T-helper 1 cell treated with Interleukin-12 subunit alpha and Interleukin-12 subunit beta and Interleukin-4 antibody, amounts not matched to agents 30 ng/mL and 1 ng/mL, for 36 hours (primary cell): ENCODE results near the gene ZNF420. TPM values are rescaled to one million over a fixed set of nuclear protein-coding genes. Genes with fewer than 3 reads are reported as not detected.

Experiments used
- intact Hi-C: fragments of 100-400 bp; cut with micrococcal nuclease; formaldehyde crosslinking; loops from one replicate; pipeline ENCODE4 v1.15.1; 2024
- total RNA-seq: library from RNA; stranded (reverse); gene quantifications from 2 replicates; pipeline ENCODE4 v1.2.3, GENCODE V29; 2022

Gene ZNF420
- total RNA-seq, 1 donor from 2014 or later = 14.9 TPM

GRCh38 chr19:37136111-37136510, 57.9 kb downstream of the ZNF420 start:
- intact Hi-C loops = no loop called here

- intact Hi-C loops = no loop called here
Measured at GRCh38 chr19:37148214-37148613, 70.0 kb downstream of the ZNF420 start.

DNA sequence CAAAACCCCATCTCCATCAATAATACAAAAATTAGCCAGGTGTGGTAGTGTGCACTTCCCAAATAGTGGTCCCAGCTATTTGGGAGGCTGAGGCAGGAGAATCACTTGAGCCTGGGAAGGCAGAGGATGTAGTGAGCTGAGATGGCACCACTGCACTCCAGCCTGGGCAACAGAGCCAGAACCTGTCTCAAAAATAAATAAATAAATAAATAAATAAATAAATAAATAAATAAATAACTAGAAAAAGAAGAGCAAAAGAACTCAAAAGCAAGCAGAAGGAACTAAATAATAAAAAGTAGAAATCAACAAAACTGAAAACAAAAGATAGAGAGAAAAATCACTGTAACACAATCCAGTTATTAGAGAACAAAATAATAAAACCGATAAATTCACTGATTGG, 81.9 kb downstream of the ZNF420 start:
- intact Hi-C loops = no loop called here

- intact Hi-C loops = no loop called here
Measured at GRCh38 chr19:37165635-37166034, 87.4 kb downstream of the ZNF420 start.

DNA sequence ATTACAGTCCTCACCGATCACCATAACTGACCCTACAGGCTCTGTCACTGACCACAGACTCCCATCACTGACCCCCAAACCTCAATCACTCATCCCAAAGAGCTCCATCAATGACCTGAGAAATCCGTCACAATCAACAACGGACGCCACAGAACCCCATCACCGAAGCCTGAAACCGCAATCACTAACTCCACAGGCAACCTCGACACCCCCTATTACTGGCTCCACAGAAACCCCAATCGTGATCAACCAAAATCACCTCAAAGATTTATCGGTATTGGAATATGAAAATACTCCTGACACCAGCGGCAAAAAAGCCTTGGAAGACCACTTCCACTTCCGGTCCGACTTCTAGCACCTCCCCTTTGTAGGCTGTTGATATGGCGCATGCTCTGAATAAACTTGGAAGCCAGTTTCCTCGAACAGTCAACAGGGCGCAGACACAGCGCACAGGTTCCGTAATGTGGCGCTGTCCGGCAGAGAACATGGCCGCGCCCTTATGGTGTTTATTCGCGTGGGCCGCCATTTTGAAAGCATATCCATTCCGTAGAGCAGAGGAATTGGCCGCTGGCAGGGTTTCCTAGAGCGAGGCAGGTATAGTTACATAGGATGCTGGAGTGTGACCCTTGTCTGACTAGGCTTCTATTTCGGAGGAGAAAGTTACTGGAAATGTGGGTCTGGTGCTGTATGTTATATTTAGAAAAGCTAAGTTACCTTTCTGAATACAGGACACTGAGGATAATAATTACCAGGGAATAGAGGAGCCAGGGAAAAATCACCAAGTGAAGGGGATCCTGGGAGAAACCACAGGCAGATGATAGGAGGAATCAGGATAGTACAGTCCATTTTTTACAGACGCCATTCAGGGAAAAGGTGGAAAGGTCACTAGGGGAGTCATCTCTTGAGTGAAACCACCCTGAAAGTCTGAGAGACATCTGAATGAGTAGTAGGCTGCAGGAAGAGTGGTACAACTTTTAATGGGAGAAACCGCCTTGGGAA, 94.4 kb downstream of the ZNF420 start, which contains the start of gene ZNF585A:
Gene ZNF585A, minus strand, starts transcription at position 328 of the 999 bp plus-strand sequence. CDS start 2,785 bp downstream, outside the sequence.
- intact Hi-C loops = loop anchor here (1.0 to 2.0 kb wide), 12 partner anchors 38 to 958 kb away; partner anchors contain the start of genes ZNF420, ZNF527, ZNF565 and ZNF567

Other genes starting within 250 kb of the ZNF420 start
- gene ZNF790, start 240.0 kb upstream of the ZNF420 start, total RNA-seq = 5.7 and 6.6 TPM in 2 replicates
- gene ZNF345, start 227.6 kb upstream of the ZNF420 start, total RNA-seq = 4.8 and 5.7 TPM in 2 replicates
- gene ZNF829, start 162.1 kb upstream of the ZNF420 start, total RNA-seq = 4.3 and 4.8 TPM in 2 replicates
- 5.0 and 6.7 TPM in 2 replicates for gene ZNF568, start 162.1 kb upstream of the ZNF420 start, total RNA-seq
- 3.9 and 5.2 TPM in 2 replicates for gene ZNF585A, start 94.3 kb downstream of the ZNF420 start, total RNA-seq
- 4.2 and 4.6 TPM in 2 replicates for gene ZNF585B, start 132.1 kb downstream of the ZNF420 start, total RNA-seq
- gene ZNF383, start 139.8 kb downstream of the ZNF420 start, total RNA-seq = 9.9 and 10.7 TPM in 2 replicates